ENCODE measurements around the gene CLEC2B. TPM values are rescaled to one million over a fixed set of nuclear protein-coding genes. Genes with fewer than 3 reads are reported as not detected.

The CLEC2B gene
- not detected in 2 replicates for polyA plus RNA-seq (2012; rRNA removed)
- polyA plus RNA-seq (2012; cell fraction: cytosol; rRNA removed): not detected in 2 replicates
- polyA plus RNA-seq (2012; cell fraction: nucleus; rRNA removed): not detected in 2 replicates

- peak within 1 kb of the TSS; percentile 31; the same call in 1 of the 2 replicates for H2AFZ ChIP-seq (ENCODE audit: low read depth)
- no peaks in the 10 kb centered on the region for H3K79me2 ChIP-seq (ENCODE audit: insufficient read depth)
- no peak for TF ChIP-seq JUND (IDR thresholded peaks at IDR 0.05)
- TF ChIP-seq NFIC (IDR thresholded peaks at IDR 0.05; ENCODE audit: borderline replicate concordance): no peak
- TF ChIP-seq MAX (IDR thresholded peaks at IDR 0.05; ENCODE audit: low read depth): no peak
- TF ChIP-seq USF1 (IDR thresholded peaks at IDR 0.05; ENCODE audit: borderline replicate concordance, low read depth): no peak
- no peak for TF ChIP-seq YY1 (IDR thresholded peaks at IDR 0.05; ENCODE audit: low read depth)
- no peak for TF ChIP-seq USF2 (IDR thresholded peaks at IDR 0.05; ENCODE audit: borderline replicate concordance, low read depth, low read length)
- TF ChIP-seq EP300 (IDR thresholded peaks at IDR 0.05; ENCODE audit: borderline replicate concordance in 1 of 2, low read depth in 1 of 2, low read length in 1 of 2): no peak
- no peak for TF ChIP-seq TAF1 (IDR thresholded peaks at IDR 0.05; ENCODE audit: borderline replicate concordance, low read depth, low read length)
- no peak for TF ChIP-seq RFX5 (IDR thresholded peaks at IDR 0.05; ENCODE audit: low read length)
- no peak for TF ChIP-seq GATA2 (CRISPR knock-in tag; IDR thresholded peaks at IDR 0.05)
- TF ChIP-seq FOSL2 (IDR thresholded peaks at IDR 0.05; ENCODE audit: borderline replicate concordance, low read depth): no peak
- no peak for TF ChIP-seq MXI1 (IDR thresholded peaks at IDR 0.05; ENCODE audit: low read depth, low read length)
- no peak for TF ChIP-seq FOXJ3 (CRISPR knock-in tag; IDR thresholded peaks at IDR 0.05)
- TF ChIP-seq EZH2phosphoT487 (IDR thresholded peaks at IDR 0.05; ENCODE audit: borderline replicate concordance, low read depth): no peak
- no peaks in the 10 kb centered on the region; the same call in 1 of the 2 replicates for H3K27me3 ChIP-seq (ENCODE audit: insufficient read depth)
- no peaks in the 10 kb centered on the region for H4K20me1 ChIP-seq (ENCODE audit: insufficient read depth)
- no peaks in the 10 kb centered on the region for H3F3A ChIP-seq (replicated peaks; ENCODE audit: insufficient read depth)
- no peaks in the 10 kb centered on the region for H3K36me3 ChIP-seq (replicated peaks in 1 of 2; ENCODE audit: control insufficient read depth in 1 of 2, insufficient read depth in 2 of 2, low read length in 1 of 2)
- H3K4me2 ChIP-seq: peak within 1 kb of the TSS; percentile 64
- H3K27ac ChIP-seq (ENCODE audit: low read depth in 2 of 2, low read length in 1 of 2): no peak within 1 kb of the TSS
- no peaks in the 10 kb centered on the region for H3K9me3 ChIP-seq
- DNase-seq: no peak
- H3K4me3 ChIP-seq (ENCODE audit: low read depth in 2 of 2, low read length in 1 of 2): peak within 1 kb of the TSS; percentile 37 to 38
- H3K9ac ChIP-seq: no peak within 1 kb of the TSS
- H3K9me2 ChIP-seq: no peaks in the 10 kb centered on the region
- CTCF ChIA-PET: interaction anchor here (1.0 kb wide), 1 partner anchor 119 kb away, joined by 3 read pairs; no protein-coding TSS in a partner anchor
- no peaks in the 10 kb centered on the region for H3K4me1 ChIP-seq (ENCODE audit: control insufficient read depth in 1 of 2, insufficient read depth in 2 of 2, low read depth in 1 of 2, low read length in 1 of 2)
- POLR2A ChIA-PET: no interaction called here
- 3% methylated on average over 11 of the region's 11 CpGs for WGBS (ENCODE audit: low lambda C conversion rate)
Observed at GRCh38 chr12:9869307-9870161, at the start of gene CLEC2B. Gene CLEC2B, minus strand, starts transcription at chr12:9869354.

GRCh38 chr12:9911708-9912107 is 42.6 kb upstream of the CLEC2B start:
- Histone ChIP-seq H3K4me2 (no peak overlapping the region), H3K9ac (no peak overlapping the region), H3K9me2 (no peaks in the 10 kb centered on the region), H3K4me3 (ENCODE audit: low read depth in 2 of 2, low read length in 1 of 2) (no peak overlapping the region), H3K4me1 (ENCODE audit: control insufficient read depth in 1 of 2, insufficient read depth in 2 of 2, low read depth in 1 of 2, low read length in 1 of 2) (no peaks in the 10 kb centered on the region), H3K27me3 (ENCODE audit: insufficient read depth) (no peaks in the 10 kb centered on the region), H3K27ac (ENCODE audit: low read depth in 2 of 2, low read length in 1 of 2) (no peak overlapping the region), H4K20me1 (ENCODE audit: insufficient read depth) (no peaks in the 10 kb centered on the region), H3K9me3 (no peaks in the 10 kb centered on the region), H3K79me2 (ENCODE audit: insufficient read depth) (no peaks in the 10 kb centered on the region), H2AFZ (ENCODE audit: low read depth) (no peak overlapping the region), H3K36me3 (replicated peaks in 1 of 2; ENCODE audit: control insufficient read depth in 1 of 2, insufficient read depth in 2 of 2, low read length in 1 of 2) (no peaks in the 10 kb centered on the region), H3F3A (replicated peaks; ENCODE audit: insufficient read depth) (no peaks in the 10 kb centered on the region)
- no peak for DNase-seq
- ChIA-PET POLR2A (no interaction called here), CTCF (no interaction called here)
- TF ChIP-seq TAF1 (IDR thresholded peaks at IDR 0.05; ENCODE audit: borderline replicate concordance, low read depth, low read length) (no peak), USF2 (IDR thresholded peaks at IDR 0.05; ENCODE audit: borderline replicate concordance, low read depth, low read length) (no peak), ZBTB33 (IDR thresholded peaks at IDR 0.05; ENCODE audit: borderline replicate concordance, low read depth) (no peak), RXRA (IDR thresholded peaks at IDR 0.05; ENCODE audit: borderline replicate concordance, low read depth) (no peak), IRF3 (IDR thresholded peaks at IDR 0.05; ENCODE audit: low read depth, low read length) (no peak), RCOR1 (IDR thresholded peaks at IDR 0.05; ENCODE audit: low read length) (no peak), GABPA (IDR thresholded peaks at IDR 0.05; ENCODE audit: low read depth) (no peak), NFIC (IDR thresholded peaks at IDR 0.05; ENCODE audit: borderline replicate concordance) (no peak), MAX (IDR thresholded peaks at IDR 0.05; ENCODE audit: low read depth) (no peak)

Measured in SK-N-SH (cell line).